ENCODE results near the gene ADAM30. TPM values are rescaled to one million over a fixed set of nuclear protein-coding genes. Genes with fewer than 3 reads are reported as not detected.

The ADAM30 gene
- total RNA-seq, 1 donor, result under 0.01 TPM

DNA sequence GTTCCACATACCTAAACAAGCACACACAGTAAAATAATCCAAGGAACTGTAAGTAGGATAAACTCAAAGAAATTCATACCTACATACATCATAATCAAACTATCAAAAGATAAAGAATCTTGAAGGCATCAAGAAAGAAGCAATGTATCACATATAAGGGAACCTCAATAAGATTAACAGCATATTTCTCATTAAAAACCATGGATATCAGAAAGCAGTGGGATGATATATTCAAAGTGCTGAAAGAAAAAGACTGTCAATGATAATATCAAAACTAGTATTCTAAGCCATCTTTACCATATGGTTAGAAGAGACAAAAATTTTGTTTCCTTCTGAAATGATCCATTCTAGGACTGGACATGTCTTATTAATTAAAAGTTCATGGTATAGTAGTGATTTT, 37.1 kb upstream of the ADAM30 start:
- no peak for DNase-seq (ENCODE audit: low read depth)
- H3K4me3 ChIP-seq (ENCODE audit: low read depth, low read length), result no peak overlapping the region
- TF ChIP-seq, protein P1, sequence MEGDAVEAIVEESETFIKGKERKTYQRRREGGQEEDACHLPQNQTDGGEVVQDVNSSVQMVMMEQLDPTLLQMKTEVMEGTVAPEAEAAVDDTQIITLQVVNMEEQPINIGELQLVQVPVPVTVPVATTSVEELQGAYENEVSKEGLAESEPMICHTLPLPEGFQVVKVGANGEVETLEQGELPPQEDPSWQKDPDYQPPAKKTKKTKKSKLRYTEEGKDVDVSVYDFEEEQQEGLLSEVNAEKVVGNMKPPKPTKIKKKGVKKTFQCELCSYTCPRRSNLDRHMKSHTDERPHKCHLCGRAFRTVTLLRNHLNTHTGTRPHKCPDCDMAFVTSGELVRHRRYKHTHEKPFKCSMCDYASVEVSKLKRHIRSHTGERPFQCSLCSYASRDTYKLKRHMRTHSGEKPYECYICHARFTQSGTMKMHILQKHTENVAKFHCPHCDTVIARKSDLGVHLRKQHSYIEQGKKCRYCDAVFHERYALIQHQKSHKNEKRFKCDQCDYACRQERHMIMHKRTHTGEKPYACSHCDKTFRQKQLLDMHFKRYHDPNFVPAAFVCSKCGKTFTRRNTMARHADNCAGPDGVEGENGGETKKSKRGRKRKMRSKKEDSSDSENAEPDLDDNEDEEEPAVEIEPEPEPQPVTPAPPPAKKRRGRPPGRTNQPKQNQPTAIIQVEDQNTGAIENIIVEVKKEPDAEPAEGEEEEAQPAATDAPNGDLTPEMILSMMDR (IDR thresholded peaks at IDR 0.05; ENCODE audit: insufficient read depth, low read depth, low read length), result no peak

DNA sequence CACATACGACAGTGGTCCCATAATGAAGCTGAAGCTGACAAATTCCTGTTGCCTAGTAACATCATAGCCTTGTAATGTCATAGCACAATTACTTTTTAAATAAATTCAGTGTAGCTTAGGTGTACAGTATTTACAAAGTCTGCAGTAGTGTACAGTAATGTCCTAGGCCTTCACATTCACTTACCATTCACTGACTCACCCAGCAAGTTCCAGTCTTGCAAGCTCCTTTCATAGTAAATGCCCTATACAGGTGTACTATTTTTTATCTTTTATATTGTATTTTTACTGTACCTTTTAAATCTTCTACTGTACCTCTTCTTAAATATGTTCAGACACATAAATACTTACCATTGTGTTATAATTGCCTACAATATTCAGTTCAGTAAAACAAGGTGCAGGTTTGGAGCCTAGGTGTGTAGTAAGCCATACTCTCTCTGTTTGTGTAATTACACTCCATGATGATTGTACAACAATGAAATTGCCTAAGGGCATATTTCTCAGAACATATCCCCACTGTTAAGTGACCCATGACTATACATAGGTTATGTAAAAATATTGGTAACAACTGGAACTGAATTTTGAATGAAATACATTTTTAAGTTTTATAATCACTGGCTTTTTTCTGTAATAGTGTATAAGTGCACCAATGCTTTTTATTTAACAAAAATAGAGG, 33.5 kb upstream of the ADAM30 start:
- no peak overlapping the region for H3K4me3 ChIP-seq (ENCODE audit: low read depth, low read length)
- TF ChIP-seq, protein P1 (IDR thresholded peaks at IDR 0.05; ENCODE audit: insufficient read depth, low read depth, low read length), result no peak
- DNase-seq (ENCODE audit: low read depth), result no peak

DNA sequence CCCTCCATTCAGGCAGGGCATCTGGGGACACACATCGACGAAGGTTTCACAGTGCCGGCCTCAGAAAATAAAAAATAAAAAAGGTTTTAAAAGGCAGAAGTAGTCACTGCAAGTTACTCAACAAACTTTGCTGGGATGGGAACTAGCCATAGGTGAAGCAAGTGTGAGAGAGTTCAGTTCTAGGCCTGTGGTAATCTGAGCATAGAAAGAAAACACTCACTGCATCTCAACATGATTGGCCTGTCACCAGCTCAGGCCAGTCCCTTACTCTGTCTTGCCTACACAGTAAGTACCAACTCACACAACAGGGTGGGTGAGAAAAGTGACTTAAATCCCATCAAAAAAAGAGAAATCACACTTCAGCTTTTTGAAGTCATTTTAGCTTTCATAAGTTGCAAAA, 30.2 kb upstream of the ADAM30 start:
- no peak overlapping the region for H3K4me3 ChIP-seq (ENCODE audit: low read depth, low read length)
- DNase-seq (ENCODE audit: low read depth), result no peak
- TF ChIP-seq, protein P1 (IDR thresholded peaks at IDR 0.05; ENCODE audit: insufficient read depth, low read depth, low read length), result no peak

DNA sequence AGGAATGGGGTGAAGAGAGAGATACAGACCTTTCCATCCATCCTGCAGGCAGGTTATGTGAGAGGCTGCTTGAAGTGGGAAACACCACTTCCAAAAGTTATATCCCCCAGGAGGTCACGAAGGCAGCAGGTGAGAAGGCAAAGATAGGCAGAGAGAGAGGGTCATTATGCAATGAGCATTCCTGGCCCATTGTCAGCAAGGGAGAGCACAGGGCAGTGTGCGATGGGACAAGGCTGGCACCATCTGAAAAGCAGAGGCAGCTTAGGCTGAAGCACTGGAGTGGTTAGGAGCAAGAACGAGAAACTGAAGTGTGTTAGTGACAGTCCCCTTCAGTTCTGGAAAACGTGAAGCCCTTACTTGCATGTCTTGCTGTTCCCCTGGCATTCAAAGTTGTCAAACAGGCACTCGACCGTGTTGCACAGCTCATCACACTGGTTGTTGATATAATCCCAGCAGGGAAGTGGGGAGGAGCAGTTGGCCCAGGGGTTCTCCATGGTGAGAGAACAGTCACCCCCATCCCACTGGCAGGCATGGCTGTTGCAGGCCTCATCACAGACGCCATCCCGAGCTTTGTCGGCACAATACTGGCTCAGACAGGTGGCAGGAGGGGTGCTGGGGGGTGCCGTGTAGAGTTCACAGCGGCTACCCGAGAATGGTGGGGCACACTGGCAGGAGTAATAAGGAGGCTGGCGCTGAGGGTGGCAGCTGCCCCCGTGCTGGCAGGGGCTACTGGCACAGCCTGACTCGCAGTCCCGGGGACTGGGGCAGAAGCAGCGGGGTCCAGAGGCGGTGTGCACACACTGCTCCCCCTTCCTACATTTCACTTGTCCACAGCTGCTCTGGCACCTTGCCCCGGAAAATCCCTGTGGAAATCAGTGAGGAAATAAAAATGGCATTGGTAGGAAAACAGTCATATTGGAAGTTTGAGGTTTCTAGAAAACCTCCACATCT, 28.9 kb upstream of the ADAM30 start:
- no peak for DNase-seq (ENCODE audit: low read depth)
- no peak overlapping the region for H3K4me3 ChIP-seq (ENCODE audit: low read depth, low read length)
- TF ChIP-seq, protein P1 (IDR thresholded peaks at IDR 0.05; ENCODE audit: insufficient read depth, low read depth, low read length), result no peak

DNA sequence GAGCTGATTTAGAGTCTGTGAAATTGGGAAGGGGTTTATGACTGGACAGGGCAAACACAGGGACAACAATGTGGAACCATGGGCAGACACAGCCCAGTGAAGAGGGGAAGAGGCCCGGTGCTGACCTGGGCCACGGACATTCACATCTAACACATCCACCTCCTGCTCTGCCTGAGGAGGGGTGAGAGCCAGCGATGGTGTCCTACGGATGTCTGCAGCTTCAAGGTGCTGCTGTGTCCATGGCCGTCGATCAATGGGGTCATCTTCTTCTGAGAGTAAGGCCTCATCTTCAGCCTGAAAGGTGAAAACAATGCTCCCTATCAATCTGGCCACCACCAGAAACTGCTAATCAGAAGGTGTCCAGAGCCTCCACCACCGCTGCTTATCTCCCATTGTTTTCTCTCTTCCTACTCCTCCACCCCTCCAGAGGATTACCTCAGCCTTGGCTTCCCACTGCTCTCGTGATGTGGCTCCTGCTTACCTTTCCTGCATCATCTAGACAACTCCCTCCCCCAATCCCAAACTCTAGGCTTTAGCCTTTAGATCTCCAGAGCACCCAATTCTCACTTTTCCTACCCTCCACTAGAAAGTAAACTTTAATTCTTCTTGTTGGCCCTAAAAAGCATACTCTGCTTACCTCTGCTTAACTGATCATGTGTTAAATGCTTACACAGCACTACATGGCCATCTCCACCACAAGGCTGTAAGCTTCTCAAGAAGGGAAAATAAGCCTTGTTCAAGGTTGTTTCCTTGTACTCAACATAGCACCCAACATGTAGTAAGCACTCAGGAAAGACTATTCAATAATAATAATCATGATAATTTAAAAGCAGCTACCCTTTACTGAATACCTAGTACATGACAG, 24.0 kb upstream of the ADAM30 start:
- TF ChIP-seq, protein P1 (IDR thresholded peaks at IDR 0.05; ENCODE audit: insufficient read depth, low read depth, low read length), result no peak
- DNase-seq (ENCODE audit: low read depth), result no peak
- no peak overlapping the region for H3K4me3 ChIP-seq (ENCODE audit: low read depth, low read length)

DNA sequence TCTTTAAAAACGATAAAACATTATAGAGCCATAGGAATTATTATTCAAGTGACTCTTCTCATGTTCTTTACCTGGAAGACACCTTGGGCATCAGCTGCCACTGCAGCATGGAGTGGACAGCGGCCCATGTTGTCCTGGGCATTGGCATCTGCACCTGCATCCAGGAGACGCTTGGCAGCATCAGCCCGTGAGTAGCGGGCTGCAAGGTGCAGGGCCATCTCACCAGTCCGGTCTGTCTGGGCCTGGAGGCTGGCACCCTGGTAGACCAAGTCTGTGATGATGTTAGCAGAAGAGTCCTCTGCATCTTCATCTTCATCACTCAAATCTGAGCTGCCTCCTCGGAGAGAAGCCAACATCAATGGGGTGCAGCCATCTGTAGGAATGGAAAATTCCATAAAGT, 22.9 kb upstream of the ADAM30 start:
- no peak for DNase-seq (ENCODE audit: low read depth)
- no peak overlapping the region for H3K4me3 ChIP-seq (ENCODE audit: low read depth, low read length)
- TF ChIP-seq, protein P1 (IDR thresholded peaks at IDR 0.05; ENCODE audit: insufficient read depth, low read depth, low read length), result no peak
